Heart right ventricle (tissue), 16 donors: Measurements from ENCODE around the gene ABHD16A. TPM values are rescaled to one million over a fixed set of nuclear protein-coding genes. Genes with fewer than 3 reads are reported as not detected.
A peak's percentile ranks its signal among the peaks of the same experiment; 100 is the strongest.

Source experiments
- ATAC-seq, 8 donors: fragments of 200-7000 bp; cut with Tn5 transposase; one replicate each; pipeline ENCODE4 v1.9.1; 2020; ENCODE audit warnings: mild to moderate bottlenecking in 8 of 8, moderate library complexity in 8 of 8, moderate number of reproducible peaks in 1 of 8
- DNase-seq, 2 donors: peaks; one replicate each; pipeline ENCODE4 v3.0.0-alpha.2; 2020
- H3K27ac ChIP-seq, 10 donors: fragments of 200-600 bp; sonication (generic) in 2 of 10; one replicate each; pipeline versions ENCODE4 v1.5.0 to v1.8.0; 2020 to 2022; ENCODE audit warnings: mild to moderate bottlenecking in 3 of 10
- H3K27me3 ChIP-seq, 7 donors: fragments of 200-600 bp; one replicate each; pipeline ENCODE4 v1.8.0; 2021 to 2022; ENCODE audit warnings: mild to moderate bottlenecking in 2 of 7
- H3K36me3 ChIP-seq, 9 donors: fragments of 200-600 bp; sonication (generic) in 1 of 9; one replicate each; pipeline versions ENCODE4 v1.5.0 to v1.8.0; 2020 to 2022; ENCODE audit warnings: mild to moderate bottlenecking in 2 of 9
- H3K4me1 ChIP-seq, 9 donors: fragments of 200-600 bp; sonication (generic) in 1 of 9; one replicate each; pipeline versions ENCODE4 v1.5.0 to v1.8.0; 2020 to 2022; ENCODE audit warnings: mild to moderate bottlenecking in 4 of 9
- H3K4me3 ChIP-seq, 10 donors: fragments of 200-600 bp; sonication (generic) in 2 of 10; one replicate each; pipeline versions ENCODE4 v1.5.0 to v1.8.0; 2020 to 2022; ENCODE audit warnings: mild to moderate bottlenecking in 7 of 10, moderate library complexity in 2 of 10
- H3K9me3 ChIP-seq, 11 donors: fragments of 200-600 bp in 10 of 11; sonication (generic) in 2 of 11; one replicate each; pipeline versions ENCODE4 v1.5.0 to v1.8.0; 2013 to 2022; ENCODE audit warnings: mild to moderate bottlenecking in 2 of 11, control low read depth in 1 of 11, moderate library complexity in 1 of 11
- WGBS, 2 donors: extraction: QIAGEN DNeasy Blood & Tissue Kit; methylation state at CpG; one replicate each; pipeline ENCODE4 v1.1.7; 2013; ENCODE audit warnings: inconsistent platforms in 1 of 2; 5-methylcytosine and 5-hydroxymethylcytosine counted together
- intact Hi-C, 10 donors: fragments of 100-400 bp; cut with DNase I; formaldehyde crosslinking; loops; one replicate each; pipeline versions ENCODE4 v1.11.1 to v1.14.2; 2022
- polyA plus RNA-seq, 2 donors: library from polyadenylated mRNA; stranded (reverse); fragments of 200-250 nt; gene quantifications; one replicate each; pipeline ENCODE4 v1.2.3, GENCODE V29; 2013
- total RNA-seq, 10 donors: library from RNA; stranded (reverse); fragmentation: NEBNext Ultra II Directional in 3 of 10; extraction: Animal tissue kit (Norgen Biotek cat#: 25700) in 3 of 10; gene quantifications; one replicate each; pipeline versions ENCODE4 v1.2.1 to v1.2.4, GENCODE V29; 2021 to 2023
- TF ChIP-seq, protein P1 (sequence below), 9 donors: fragments of 200-600 bp; sonication (generic) in 2 of 9; IDR thresholded peaks; one replicate each; pipeline versions ENCODE4 v1.5.0 to v1.8.0; 2021 to 2022; ENCODE audit warnings: antibody characterized with exemption in 9 of 9, mild to moderate bottlenecking in 5 of 9, moderate library complexity in 1 of 9
- donor health status: Arrhythmogenic right ventricular cardiomyopathy.
- donor health status: ischemic (EF 13 %, LVEDD 7.1; RV severe dilation, severe dysfunction).
- donor health status: healthy with polysubstance abuse.
- donor health status: DM: no; HTN: yes; CAD: no.
- donor health status: DM: no; HTN: no; CAD: no.
- donor health status: ischemic (EF 25% LVEDD 6.9; RV normal size, moderate dysfunction).
- donor health status: ischemic (EF 25% LVEDD 5.7; RV mildly dilated, moderate dysfunction).
- donor health status: healthy.
- donor health status: DM: yes; HTN: yes; CAD: no.
- donor health status: Ischemic cardiomyopathy.
- donor health status: ischemic (EF 35%, LVEDD 5.7; RV mildly dilated, moderate dysfunction).
- donor health status: nonischemic (EF 11% LVEDD 7.7; RV severe dilation, severe dysfunction).
- donor health status: DM: yes; HTN: yes; CAD: no.
- donor health status: PGD.
- donor health status: ischemic (EF 29% LVEDD 5.4; RV normal size, mild dysfunction).
- donor health status: nonischemic (EF 23%, LVEDD 6.1; RV moderate dilation, normal function).

Gene ABHD16A
- total and polyA plus RNA-seq, 12 donors, result 24.3 to 45.2 (median 28.7) TPM

DNA sequence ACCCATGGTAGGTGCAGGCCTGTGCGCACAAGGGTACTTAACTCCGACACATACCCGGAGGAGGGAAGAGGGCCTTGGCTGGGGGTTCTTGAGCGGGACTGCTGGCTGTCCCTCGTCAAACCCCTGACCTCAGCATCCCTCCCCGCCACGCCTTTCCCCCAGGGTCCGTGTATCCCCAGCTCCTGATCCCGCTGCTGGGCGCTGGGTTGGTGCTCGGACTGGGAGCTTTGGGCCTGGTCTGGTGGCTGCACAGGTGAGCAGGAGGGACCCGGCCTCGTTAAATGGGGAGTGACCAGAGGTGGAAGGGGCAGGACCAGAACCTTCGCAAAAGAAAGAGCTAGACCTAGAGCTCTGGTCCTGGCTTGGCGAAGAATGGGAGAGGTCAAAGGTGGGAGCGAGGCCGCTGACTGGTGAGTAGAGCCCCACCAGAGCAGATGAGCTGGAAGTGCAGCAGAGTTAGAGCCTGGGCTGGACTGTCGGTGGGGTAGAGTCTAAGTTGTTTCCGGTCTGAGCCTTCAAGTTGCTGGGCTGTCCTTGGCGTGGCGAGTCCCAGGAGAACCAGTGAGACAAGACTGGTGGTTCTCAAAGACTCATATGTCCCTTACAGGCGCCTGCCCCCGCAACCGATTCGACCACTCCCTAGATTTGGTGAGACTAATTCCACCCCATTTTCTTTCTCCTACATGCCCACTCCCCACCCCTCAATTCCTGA, 21.0 kb upstream of the ABHD16A start:
- TF ChIP-seq, protein P1, sequence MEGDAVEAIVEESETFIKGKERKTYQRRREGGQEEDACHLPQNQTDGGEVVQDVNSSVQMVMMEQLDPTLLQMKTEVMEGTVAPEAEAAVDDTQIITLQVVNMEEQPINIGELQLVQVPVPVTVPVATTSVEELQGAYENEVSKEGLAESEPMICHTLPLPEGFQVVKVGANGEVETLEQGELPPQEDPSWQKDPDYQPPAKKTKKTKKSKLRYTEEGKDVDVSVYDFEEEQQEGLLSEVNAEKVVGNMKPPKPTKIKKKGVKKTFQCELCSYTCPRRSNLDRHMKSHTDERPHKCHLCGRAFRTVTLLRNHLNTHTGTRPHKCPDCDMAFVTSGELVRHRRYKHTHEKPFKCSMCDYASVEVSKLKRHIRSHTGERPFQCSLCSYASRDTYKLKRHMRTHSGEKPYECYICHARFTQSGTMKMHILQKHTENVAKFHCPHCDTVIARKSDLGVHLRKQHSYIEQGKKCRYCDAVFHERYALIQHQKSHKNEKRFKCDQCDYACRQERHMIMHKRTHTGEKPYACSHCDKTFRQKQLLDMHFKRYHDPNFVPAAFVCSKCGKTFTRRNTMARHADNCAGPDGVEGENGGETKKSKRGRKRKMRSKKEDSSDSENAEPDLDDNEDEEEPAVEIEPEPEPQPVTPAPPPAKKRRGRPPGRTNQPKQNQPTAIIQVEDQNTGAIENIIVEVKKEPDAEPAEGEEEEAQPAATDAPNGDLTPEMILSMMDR (IDR thresholded peaks at IDR 0.05), result no peak
- 81 to 83% methylated on average over 25 of the region's 25 CpGs for WGBS, 2 donors
- H3K4me1 ChIP-seq, result peaks cover 9 to 35% (median 16%) of the 10 kb centered on the region in 9 donors
- no peaks in the 10 kb centered on the region for H3K9me3 ChIP-seq
- peak overlapping the region in 5 of 10 donors; percentile 14 to 60 (median 28) for H3K27ac ChIP-seq
- no peak overlapping the region for H3K4me3 ChIP-seq
- ATAC-seq (peak in 3 of 8 donors; percentile 3 to 27 (median 9)), DNase-seq (peak; percentile 29 to 36)
- H3K27me3 ChIP-seq, result no peaks in the 10 kb centered on the region
- H3K36me3 ChIP-seq, result peaks cover 0 to 35% (median 17%) of the 10 kb centered on the region in 9 donors
- intact Hi-C loops, result no loop called here

- Histone ChIP-seq H3K36me3 (peaks cover 0 to 34% (median 17%) of the 10 kb centered on the region in 9 donors), H3K9me3 (no peaks in the 10 kb centered on the region), H3K4me3 (peak within 1 kb of the TSS in 1 of 10 donors; percentile 2), H3K4me1 (peaks cover 4 to 29% (median 9%) of the 10 kb centered on the region in 9 donors), H3K27ac (peak within 1 kb of the TSS in 5 of 10 donors; percentile 14 to 60 (median 28)), H3K27me3 (no peaks in the 10 kb centered on the region)
- intact Hi-C loops, result no loop called here
- TF ChIP-seq, protein P1 (IDR thresholded peaks at IDR 0.05), result no peak
- WGBS, 2 donors, result 56 to 59% methylated on average over 46 of the region's 46 CpGs
- ATAC-seq, result peak in 2 of 8 donors; percentile 17 to 20
- no peak for DNase-seq
Measured at GRCh38 chr6:31723245-31723979, 20.3 kb upstream of the ABHD16A start, which contains the start of gene MPIG6B. Gene MPIG6B, plus strand, starts transcription at chr6:31723373. Its CDS starts 11 bp downstream, at chr6:31723384.

GRCh38 chr6:31722173-31722572, 19.0 kb upstream of the ABHD16A start:
- WGBS, 2 donors, result 94 to 96% methylated on average over 3 of the region's 3 CpGs
- TF ChIP-seq, protein P1 (IDR thresholded peaks at IDR 0.05), result no peak

GRCh38 chr6:31721351-31722020, 18.4 kb upstream of the ABHD16A start, which contains the start of gene LY6G6C:
Gene LY6G6C, minus strand, starts transcription at chr6:31721746. Its CDS starts 67 bp downstream, at chr6:31721679.
- 88 to 94% methylated on average over 4 of the region's 4 CpGs for WGBS, 2 donors
- no peak within 1 kb of the TSS for H3K4me3 ChIP-seq
- no peak within 1 kb of the TSS for H3K27ac ChIP-seq
- H3K36me3 ChIP-seq, result peaks cover 0 to 15% (median 6%) of the 10 kb centered on the region in 9 donors
- DNase-seq (no peak), ATAC-seq (no peak)
- no peaks in the 10 kb centered on the region for H3K27me3 ChIP-seq
- TF ChIP-seq, protein P1 (IDR thresholded peaks at IDR 0.05), result no peak
- no peaks in the 10 kb centered on the region for H3K9me3 ChIP-seq
- intact Hi-C loops, result no loop called here
- peaks cover 0 to 9% (median 0%) of the 10 kb centered on the region in 9 donors for H3K4me1 ChIP-seq

More at GRCh38 chr6:31722173-31722572, 19.0 kb upstream of the ABHD16A start:
- no peaks in the 10 kb centered on the region for H3K9me3 ChIP-seq
- no peak overlapping the region for H3K27ac ChIP-seq
- no peak for DNase-seq
- no peak for ATAC-seq
- H3K27me3 ChIP-seq, result no peaks in the 10 kb centered on the region
- peaks cover 0 to 16% (median 0%) of the 10 kb centered on the region in 9 donors for H3K4me1 ChIP-seq
- H3K36me3 ChIP-seq, result peaks cover 0 to 22% (median 12%) of the 10 kb centered on the region in 9 donors
- no peak overlapping the region for H3K4me3 ChIP-seq
- intact Hi-C loops, result no loop called here
